ELF-1 (cell line): ENCODE measurements around the gene MVB12B.

Experiments used
- DNase-seq: peaks from one replicate; pipeline ENCODE4 v3.0.0-alpha.2; 2016; ENCODE audit warnings: low read depth, low spot score

The MVB12B gene

DNA sequence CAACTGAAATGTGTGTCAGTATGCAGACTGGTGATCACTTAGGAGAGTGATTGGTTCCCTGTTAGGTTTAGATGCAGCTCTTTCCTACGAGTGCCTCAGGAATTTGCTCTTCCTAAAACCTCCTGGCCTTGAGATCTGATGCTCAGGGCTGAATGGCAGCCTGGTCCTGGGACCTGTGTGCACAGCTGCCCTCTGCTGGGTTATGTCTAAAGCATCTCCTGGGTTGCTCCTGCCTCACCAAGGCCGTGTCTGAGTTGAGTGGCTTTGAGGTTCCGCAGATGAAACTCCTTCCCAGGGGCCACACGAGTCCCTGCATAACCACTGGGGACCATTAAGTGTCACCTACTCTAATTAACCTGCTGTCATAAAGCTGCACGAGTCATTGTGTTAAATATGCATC is 59.5 kb downstream of the MVB12B start:
- peak; percentile 51 for DNase-seq

GRCh38 chr9:126386776-126387175 is 60.1 kb downstream of the MVB12B start:
- no peak for DNase-seq

GRCh38 chr9:126388964-126389708 is 62.5 kb downstream of the MVB12B start:
- DNase-seq, result no peak

DNA sequence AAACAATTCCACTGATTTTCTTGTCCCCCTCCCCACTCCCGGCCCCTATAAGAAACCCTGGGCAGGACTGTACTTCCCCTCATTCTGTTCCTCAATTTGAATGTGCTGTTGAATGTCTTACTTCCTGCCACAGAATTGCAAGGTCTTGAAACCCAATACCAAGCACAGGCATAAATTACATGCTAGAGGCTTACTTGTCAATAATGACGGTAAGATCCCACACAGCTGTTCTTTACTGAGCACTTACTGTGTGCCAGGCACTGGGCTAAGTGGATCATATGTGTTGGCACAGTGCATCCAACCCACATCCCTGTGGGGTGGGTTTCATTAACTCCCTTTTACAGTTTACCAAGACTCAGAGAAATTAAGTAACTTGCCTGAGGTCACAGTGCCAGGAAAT is 63.4 kb downstream of the MVB12B start:
- DNase-seq, result no peak

GRCh38 chr9:126390923-126391322 is 64.3 kb downstream of the MVB12B start:
- no peak for DNase-seq

GRCh38 chr9:126391713-126392661 is 65.4 kb downstream of the MVB12B start:
- no peak for DNase-seq

DNA sequence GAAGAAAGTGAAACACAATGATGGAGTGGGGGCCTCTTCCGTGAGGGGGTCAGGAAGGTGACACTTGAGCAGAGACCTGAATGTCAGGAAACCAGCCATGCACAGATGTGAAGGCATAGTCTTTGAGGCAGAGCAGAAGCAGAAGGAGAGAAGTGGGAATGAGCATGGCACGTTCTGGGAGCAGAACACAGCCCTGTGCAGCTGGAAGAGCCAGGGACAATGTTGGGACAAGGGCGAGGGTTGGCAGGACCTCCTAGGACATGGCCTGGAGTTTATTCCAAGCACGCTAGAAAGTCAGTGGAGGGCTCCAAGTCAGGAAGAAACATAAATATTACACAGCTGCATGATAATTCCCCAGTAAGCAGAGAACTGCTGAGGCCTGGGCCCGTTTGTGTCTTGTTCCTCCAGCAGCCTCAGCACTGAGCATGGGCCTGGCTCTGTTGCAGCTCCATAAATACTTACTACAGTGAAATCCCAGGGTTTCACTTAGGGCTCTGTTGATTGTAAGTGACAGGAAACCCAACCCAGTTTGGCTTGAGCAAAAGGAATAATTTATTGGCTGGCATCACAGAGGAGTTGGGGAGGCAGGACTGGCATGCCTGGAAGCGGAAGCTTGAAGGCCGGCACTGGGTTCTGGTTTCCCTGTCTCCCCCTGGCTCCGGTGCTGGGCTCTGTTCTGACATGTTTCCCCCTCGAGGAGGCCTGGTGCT is 66.2 kb downstream of the MVB12B start:
- no peak for DNase-seq

DNA sequence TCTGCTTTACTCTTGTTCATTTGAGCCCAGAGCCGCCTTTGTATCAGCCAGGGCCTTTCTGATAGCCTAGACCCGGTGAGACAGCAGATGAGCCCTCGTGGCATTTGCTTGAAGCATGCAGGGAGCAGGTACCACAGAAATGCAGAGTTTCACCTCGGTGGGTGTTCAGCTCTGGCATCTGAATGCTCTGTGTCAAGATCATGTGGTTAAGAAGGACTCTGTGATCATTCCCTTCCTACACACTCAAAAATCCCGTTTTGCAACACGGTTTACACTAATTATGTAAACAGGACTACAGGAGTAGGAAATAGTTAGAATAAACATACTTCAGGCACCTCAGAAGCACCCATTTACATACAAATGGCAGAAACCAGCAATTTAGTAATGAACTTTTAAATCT is 67.2 kb downstream of the MVB12B start:
- no peak for DNase-seq

DNA sequence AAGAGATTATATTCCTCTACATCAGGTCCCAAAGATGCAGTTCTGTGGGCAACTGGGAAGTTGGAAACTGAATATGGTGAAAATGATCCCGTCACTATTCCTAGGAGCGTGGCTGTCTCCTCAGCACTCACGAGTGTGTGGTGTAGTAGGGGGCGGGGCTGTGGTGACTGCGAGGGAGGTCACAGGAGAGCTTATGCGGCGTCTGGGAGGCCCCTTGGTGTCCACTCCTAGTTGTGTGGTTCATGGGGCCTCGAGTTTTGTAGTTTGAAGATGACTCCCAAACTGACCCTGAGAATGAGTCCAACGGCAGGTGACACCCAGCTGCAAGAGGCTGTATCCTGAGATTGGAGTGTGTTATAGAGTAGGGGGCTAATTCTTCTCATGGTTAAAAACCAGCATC is 68.2 kb downstream of the MVB12B start:
- DNase-seq, result no peak

GRCh38 chr9:126395439-126396212 is 69.0 kb downstream of the MVB12B start:
- no peak for DNase-seq

DNA sequence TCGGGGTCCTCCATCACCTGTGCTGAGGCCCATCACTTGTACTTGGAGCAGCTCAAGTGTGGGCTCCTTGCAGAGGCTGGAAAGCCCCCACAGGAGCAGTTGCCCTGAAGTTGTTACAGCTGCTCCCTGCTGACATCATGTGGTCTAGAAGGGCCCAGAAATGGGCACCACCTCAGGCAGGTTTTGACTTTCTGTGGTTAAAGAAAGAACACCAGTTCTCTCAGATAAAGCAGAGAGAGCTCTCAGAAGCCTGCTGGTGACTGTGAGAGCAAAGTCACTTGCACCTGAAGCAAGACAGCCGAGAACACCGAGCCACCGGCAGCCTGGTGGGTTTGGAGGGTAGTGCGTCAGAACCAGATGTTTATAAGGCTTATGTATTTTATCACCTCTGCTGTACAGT is 70.4 kb downstream of the MVB12B start:
- DNase-seq, result no peak

- peak; percentile 88 for DNase-seq
Observed at GRCh38 chr9:126398403-126399058, 71.9 kb downstream of the MVB12B start.

DNA sequence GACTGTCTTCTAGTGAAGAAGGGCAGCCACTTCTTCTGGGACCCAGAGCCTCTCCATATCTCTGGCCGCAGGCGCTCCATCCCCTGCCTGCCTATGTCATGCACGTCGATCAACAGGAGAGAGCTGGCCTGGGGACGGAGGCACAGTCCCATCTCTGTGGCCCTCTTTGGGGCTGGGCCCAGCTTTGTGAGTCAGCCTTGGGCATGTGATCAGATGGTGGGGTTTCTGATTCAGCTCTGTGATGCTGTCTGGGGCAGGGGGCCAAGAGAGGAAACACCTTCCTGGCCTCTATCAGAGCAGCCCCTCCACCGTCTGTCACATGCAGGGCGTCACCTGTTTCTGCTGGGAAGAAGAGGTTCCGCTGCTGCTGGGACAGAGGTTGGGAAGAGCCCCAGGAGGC is 72.6 kb downstream of the MVB12B start:
- DNase-seq, result no peak

DNA sequence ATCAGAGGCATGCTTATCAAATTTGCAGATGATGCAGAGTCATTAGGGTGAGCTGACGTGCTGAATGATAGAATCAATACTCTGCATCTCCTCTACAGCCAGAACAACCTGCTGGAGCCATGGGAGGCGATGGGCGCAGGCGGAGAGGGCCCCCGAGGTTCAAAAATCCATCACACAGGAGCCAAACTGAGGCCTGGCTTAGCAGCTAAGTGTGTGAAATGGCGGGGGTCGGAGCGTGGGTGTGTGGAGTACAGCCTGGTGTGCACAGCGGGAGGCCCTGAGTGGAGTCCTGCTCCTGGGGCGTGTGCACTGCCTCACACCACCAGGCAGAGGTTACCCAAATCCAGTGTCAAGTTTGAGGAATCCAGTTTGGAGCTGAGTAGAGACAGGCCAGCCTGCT is 73.2 kb downstream of the MVB12B start:
- DNase-seq, result no peak

DNA sequence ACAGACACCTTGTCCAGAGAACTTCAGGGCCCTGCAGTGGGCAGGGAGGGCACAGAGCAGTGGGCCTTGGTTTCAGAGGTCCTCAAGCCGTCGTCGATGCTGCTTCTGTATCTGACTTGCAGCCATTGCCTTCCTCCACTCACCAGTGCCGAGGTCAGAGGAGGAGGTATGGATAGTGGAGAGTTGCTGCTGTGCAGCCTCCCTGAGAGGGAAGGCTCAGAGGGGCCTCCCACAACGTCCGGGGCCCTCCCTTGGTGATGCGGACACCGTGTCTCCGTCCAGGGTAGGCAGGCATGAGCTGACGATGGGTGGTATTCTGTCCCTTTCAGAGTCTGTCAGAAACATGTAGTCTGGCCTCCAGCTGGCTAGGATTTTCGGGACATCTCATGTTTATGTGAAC is 73.9 kb downstream of the MVB12B start:
- DNase-seq, result no peak

DNA sequence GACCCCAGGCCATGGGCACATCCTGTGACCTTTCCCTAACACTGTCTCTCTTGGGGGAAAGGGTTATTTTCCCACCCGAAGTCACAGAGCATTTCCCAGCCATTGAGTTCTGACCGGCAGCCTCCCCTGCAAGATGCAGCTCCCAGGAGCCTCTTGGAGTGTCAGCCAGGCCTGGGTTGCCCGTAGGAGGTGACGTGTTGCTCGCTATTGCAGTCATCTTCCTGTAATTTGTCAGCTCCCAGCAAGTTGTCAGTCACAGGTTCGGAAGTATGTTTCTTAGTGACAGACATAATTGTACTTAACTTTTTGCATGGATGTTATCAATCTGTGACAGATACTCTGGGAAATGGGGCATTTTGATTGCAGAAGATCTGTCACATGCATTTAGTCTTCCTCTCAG is 74.5 kb downstream of the MVB12B start:
- DNase-seq, result no peak

DNA sequence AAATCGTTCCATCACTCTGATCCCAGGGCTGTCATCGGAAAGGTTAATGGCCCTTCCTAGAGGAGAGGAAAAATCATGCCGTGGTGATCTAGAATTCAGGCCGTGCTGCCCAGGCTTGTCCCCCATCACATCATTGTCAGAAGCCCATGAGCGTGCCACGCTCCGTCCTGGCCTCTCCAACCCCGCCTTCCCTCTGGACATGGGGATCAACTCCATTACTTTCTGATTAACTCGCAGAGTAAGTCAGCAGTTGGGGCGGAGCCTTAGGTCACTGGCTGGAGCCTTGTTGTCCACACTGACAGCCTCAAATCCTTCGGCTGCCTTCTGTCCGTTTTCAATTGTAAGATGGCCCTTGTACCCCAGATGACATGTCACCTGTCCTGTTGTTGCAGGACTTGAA is 75.0 kb downstream of the MVB12B start:
- DNase-seq, result no peak

- DNase-seq, result no peak
Observed at GRCh38 chr9:126403397-126403796, 76.8 kb downstream of the MVB12B start.

DNA sequence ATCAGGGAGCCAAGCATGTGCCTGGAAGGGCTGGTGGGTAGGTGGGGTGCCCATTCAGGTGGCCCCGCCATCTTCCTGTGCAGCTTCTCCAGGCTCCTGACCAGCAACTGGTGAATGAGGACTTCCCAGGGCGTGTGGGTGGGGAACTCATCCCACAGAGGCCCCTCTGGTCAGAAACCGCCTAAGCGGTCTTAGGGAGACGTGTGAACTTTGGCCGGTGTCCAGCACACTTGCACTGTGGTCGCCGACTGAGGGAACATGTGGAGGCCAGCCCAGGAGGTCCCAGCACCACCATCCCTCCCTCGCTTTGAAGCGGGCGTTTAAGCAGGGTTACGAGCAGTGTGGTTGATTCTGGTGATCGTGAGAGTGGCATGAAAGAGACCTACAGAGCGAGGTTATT is 77.8 kb downstream of the MVB12B start:
- DNase-seq, result no peak

- peak; percentile 68 for DNase-seq
Observed at GRCh38 chr9:126406075-126406667, 79.5 kb downstream of the MVB12B start.
